DMS114 treated with DMSO at 0.1 percent for 48 hours (cell line): ENCODE results near the gene AKR7A2.
"Not testable (repeated sequence)": the region's sequence is repeated elsewhere in the genome, so short reads cannot be mapped to it uniquely, and the experiment has no call there.

Source experiments
- DNase-seq: peaks from one replicate; lab custom pipeline; 2025; ENCODE audit not compliant: unreplicated experiment; lab: John Stamatoyannopoulos, UW

AKR7A2 gene

GRCh38 chr1:19307794-19308508, 4.0 kb downstream of the AKR7A2 start:
- no peak for DNase-seq

DNA sequence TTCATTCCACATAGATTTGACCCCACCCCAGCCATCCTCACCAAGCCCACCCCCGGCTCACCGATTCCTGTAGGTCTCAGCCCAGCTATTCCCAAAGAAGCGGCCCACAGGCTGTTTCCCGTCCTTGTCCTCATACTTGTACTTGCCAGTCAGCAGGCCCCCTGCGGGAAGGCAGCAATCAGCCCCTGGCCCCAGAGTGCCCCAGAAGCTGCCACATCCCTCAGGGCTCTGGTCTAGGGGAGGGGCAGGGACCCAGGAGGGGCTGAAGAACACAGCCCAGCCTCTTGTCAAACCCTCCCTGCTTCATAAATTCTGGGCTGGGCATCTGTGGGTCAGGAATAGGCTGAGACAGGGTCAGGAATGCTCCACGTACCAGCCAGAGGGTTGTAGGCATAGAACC, 5.0 kb downstream of the AKR7A2 start:
- no peak for DNase-seq

GRCh38 chr1:19305880-19306279, 6.1 kb downstream of the AKR7A2 start:
- DNase-seq: no peak

- DNase-seq: not testable (repeated sequence)
These were observed 7.9 kb downstream of the AKR7A2 start for GRCh38 chr1:19304081-19304480.

DNA sequence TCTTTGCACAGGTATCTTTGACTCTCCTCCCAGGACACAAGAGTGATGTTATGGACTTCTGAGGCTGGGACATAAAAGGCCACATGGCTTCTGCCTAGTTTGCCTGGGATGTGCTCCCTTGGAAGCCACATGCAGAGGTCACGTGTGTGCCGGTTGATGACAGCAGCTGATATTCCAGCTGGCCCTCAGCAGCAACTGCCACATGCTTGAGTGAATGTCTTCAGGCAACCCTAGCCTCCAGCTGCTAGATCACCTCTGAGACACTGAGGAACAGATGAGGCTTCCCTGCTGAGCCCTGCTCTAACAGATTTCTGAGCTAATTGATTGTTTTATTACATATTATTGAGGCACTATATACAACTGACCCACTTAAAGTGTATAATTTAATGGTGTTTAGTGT, 11.7 kb downstream of the AKR7A2 start:
- no peak for DNase-seq

DNA sequence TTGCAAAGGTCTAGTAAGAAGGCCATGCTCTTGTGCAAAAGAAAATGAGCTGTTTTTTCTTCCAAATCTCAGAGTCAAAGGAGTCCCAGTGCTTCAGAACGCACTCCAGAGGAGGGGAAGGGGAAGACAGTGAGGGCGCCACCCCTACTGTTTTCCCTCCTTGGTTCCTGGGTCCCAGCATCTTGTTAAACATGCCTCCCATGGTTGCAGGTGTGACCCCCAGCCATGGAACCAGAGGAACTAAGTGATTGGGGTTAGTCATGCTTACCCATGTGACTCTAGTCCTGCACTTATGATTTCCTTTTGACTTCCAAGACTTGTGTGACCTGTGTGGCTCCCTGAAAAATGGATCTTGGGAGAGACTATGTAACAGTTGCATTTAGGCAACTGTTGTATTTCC, 17.3 kb downstream of the AKR7A2 start:
- no peak for DNase-seq

- no peak for DNase-seq
These were observed 22.7 kb downstream of the AKR7A2 start for GRCh38 chr1:19289244-19289643.

DNA sequence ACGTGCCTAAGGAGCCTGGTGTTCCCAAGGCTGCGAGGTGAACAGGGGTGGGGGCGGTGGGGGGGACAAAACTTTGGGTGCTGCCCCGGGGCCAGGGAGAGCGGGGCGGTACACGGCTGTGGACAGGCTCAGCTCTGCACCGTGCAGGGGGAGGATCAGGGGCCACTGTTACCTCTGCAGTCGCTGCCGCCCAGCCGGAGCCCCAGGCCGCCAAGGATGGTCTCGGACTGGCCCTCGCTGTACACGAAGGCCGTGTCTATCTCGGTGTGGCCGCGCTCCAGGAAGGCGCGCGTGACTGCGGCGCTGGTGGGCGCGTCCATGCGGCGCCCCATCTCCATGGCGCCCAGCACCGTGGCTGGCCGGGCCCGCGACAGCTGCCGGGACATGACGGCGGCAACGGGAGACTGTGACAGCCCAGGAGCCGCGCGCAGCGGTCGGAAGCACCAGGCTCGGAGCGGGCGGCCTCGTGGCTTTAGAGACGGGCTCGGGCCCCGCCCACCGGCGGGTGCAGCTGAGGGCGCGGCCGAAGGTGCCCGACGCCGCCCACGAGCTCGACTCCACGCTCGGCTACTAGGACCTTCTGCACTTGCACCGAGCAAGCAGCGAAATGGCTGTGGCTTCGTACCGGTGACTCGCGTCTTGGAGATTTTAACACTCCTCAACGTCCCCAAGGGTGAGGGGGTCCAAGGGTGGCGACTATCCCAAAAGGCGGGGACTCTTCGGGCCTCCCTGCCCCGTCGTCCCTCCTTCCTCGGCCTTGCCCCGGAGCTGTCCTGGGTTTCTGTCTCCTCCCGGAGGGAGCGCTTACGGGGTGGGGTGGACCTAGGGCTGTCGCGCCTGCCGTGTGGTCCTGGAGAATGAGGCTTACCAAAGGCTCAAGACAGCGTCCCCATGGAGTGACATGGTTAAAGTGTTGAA, 23.4 kb downstream of the AKR7A2 start, which contains the start of gene AKR7A3:
AKR7A3 (minus strand) TSS at position 447 of the 918 bp plus-strand sequence; CDS start at position 386, 61 bp downstream.
- DNase-seq: not testable (repeated sequence)

- no peak for DNase-seq
These were observed 24.3 kb downstream of the AKR7A2 start for GRCh38 chr1:19287436-19288185.

DNA sequence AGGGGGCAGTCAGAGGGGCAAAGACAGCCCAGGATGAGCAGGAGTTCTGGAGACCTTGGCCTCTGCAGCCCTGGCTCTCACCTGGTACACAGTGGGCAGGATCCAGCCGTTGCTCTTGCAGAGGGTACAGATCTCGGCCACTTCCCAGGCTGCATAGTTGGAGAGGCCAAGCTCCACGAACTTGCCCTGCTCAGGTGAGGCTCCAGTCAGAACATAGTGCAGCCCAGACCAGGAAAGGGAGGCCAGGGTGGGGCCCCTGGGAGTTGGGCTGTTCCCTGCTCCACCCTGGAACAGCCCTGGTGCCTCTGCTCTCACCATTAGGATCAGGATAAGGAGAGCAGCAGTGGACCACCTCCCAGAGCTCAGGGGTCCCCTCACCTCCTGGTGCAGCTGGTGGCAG, 26.1 kb downstream of the AKR7A2 start:
- not testable (repeated sequence) for DNase-seq

- not testable (repeated sequence) for DNase-seq
These were observed 26.6 kb downstream of the AKR7A2 start for GRCh38 chr1:19285366-19285765.

- DNase-seq: no peak
These were observed 27.1 kb downstream of the AKR7A2 start for GRCh38 chr1:19284881-19285280.

- no peak for DNase-seq
These were observed 28.1 kb downstream of the AKR7A2 start for GRCh38 chr1:19283891-19284290.

- no peak for DNase-seq
These were observed 37.3 kb downstream of the AKR7A2 start for GRCh38 chr1:19274636-19275035.

DNA sequence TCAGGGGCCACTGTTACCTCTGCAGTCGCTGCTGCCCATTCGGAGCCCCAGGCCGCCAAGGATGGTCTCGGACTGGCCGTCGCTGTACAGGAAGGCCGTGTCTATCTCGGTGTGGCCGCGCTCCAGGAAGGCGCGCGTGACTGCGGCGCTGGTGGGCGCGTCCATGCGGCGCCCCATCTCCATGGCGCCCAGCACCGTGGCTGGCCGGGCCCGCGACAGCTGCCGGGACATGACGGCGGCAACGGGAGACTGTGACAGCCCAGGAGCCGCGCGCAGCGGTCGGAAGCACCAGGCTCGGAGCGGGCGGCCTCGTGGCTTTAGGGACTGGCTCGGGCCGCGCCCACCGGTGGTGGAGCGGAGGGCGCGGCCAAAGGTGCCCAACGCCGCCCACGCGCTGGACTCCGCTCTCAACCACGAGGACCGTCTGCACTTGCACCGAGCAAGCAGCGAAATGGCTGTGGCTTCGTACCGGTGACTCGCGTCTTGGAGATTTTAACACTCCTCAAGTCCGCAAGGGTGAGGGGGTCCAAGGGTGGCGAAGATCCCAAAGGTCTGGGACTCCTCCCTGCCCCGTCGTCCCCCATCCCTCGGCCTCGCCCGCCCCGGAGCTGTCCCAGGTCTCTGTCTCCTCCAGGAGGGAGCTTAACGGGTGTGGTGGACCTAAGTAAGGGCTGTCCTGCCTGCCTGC, 38.0 kb downstream of the AKR7A2 start:
- DNase-seq: not testable (repeated sequence)

- DNase-seq: no peak
These were observed 38.7 kb downstream of the AKR7A2 start for GRCh38 chr1:19273106-19273843.

DNA sequence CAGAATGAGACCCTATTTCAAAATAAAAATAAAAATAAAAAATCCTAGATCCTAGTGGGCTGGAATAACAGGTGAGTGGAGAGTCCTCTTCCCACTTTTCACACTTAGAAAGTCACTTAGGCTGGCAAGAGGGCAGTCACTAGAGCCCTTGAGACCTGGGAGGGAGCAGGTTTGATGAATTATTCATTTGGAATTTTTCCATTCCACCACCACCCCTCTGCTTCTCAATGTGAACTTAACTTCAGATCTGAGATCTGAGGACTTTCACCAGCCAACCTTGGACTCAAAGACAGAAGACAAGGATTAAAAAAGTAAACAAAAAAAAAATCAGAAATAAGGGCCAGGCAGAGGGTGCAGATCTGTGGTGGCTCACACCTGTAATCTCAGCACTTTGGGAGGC, 39.9 kb downstream of the AKR7A2 start:
- DNase-seq: no peak

GRCh38 chr1:19270343-19270730, 41.6 kb downstream of the AKR7A2 start:
- DNase-seq: not testable (repeated sequence)

DNA sequence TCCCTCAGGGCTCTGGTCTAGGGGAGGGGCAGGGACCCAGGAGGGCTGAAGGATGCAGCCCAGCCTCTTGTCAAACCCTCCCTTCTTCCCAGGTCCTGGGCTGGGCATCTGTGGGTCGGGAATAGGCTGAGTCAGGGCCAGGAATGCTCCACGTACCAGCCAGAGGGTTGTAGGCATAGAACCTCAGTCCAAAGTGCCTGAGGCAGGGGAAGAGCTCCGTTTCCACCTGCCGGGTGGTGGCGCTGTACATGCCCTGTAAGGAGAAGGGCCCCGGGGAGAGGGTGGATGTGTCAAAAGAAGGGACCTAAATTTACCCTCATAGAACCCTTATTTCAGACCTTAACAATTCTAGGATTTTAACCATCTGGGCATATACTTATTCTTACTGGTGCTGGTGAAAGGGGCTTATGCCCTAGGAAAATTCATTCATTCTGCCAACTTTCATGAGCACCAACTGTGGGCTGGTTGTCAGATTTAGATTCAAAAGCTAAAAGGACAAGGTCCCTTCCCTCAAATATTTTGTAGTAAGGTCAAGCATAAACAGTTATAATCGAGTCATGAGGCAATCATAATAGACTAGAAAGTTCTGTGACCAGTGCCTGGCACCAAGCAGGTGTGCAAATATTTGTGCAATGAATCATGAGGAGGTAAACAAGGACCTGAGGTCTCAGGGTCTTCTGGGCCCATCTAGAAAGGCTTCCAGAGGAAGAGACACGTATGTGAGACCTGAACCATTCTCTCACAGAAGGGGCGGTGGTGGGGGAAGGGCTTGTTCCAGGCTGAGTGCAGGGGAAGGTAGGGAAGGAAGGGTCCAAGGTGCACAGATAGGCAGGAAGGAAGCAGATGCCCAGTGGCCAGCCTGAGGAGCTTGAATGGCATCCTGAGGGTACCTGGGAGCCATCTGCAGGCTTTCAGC, 42.3 kb downstream of the AKR7A2 start:
- not testable (repeated sequence) for DNase-seq
